GM12872 (cell line): Measurements from ENCODE around the gene MLX.

ENCODE experiments used
- TF ChIP-seq, protein P1 (sequence below): IDR thresholded peaks from 3 replicates; pipeline ENCODE4 v1.5.1; 2011; ENCODE audit warnings: low read depth, mild to moderate bottlenecking, low read length, moderate library complexity; ENCODE audit not compliant: insufficient read depth

Gene MLX

DNA sequence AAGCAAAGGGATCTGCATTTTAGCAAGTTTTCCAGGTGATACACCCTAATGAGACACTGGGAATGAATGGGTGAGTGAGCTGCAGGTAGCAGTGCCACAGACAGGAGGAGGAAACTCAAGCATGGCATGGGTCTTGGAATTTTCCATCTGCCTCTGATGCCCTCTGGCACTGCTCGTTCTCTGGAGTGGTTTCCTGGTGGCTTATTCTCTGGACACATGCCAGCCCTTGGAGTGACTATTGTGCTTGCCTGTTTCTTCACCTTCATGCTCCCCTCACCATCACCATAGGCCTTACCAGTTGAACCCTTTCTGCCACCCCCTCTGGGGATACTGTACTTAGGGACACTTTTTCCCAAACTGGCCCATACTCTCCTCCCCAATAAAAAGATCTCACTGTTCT, 3.4 kb upstream of the MLX start:
- TF ChIP-seq, protein P1, sequence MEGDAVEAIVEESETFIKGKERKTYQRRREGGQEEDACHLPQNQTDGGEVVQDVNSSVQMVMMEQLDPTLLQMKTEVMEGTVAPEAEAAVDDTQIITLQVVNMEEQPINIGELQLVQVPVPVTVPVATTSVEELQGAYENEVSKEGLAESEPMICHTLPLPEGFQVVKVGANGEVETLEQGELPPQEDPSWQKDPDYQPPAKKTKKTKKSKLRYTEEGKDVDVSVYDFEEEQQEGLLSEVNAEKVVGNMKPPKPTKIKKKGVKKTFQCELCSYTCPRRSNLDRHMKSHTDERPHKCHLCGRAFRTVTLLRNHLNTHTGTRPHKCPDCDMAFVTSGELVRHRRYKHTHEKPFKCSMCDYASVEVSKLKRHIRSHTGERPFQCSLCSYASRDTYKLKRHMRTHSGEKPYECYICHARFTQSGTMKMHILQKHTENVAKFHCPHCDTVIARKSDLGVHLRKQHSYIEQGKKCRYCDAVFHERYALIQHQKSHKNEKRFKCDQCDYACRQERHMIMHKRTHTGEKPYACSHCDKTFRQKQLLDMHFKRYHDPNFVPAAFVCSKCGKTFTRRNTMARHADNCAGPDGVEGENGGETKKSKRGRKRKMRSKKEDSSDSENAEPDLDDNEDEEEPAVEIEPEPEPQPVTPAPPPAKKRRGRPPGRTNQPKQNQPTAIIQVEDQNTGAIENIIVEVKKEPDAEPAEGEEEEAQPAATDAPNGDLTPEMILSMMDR, result no peak

DNA sequence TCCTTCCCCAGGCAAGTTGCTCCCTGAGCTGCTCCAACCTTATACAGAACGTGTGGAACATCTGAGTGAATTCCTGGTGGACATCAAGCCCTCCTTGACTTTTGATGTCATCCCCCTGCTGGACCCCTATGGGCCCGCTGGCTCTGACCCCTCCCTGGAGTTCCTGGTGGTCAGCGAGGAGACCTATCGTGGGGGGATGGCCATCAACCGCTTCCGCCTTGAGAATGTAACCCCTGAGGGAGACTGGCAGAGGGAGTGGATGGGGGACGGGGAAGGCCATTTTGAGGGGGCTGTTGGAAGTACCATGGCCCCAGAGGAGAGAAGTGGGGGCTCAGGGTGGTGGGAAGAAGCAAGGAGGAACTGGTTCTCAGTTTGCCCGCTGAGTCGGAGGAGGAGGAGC, 3.0 kb upstream of the MLX start:
- TF ChIP-seq, protein P1, result no peak

DNA sequence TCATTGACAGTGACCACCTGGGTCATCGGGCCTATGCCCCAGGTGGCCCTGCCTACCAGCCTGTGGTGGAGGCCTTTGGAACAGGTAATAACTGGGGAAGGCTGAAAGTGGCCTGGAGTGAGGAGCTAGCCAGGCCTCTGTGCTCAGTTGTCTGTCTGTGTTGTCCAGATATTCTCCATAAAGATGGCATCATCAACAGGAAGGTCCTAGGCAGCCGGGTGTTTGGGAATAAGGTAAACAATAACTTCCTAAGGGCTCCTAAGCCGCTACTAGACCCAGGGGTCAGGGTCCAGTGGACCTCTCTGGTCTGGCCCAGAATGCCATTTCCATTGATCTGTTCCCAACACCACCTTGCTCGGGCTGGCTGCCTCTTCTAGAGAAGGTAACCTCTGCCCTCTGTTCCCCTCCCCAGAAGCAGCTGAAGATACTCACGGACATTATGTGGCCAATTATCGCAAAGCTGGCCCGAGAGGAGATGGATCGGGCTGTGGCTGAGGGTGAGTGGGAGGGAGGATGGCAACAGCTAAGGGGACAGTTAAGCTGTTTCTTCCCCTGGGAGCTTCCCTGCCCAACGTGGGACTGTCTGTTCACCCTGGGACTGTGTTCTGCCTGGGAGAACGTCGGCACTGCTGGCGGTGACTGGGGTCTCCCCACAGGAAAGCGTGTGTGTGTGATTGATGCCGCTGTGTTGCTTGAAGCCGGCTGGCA, 1.9 kb upstream of the MLX start:
- TF ChIP-seq, protein P1, result no peak

DNA sequence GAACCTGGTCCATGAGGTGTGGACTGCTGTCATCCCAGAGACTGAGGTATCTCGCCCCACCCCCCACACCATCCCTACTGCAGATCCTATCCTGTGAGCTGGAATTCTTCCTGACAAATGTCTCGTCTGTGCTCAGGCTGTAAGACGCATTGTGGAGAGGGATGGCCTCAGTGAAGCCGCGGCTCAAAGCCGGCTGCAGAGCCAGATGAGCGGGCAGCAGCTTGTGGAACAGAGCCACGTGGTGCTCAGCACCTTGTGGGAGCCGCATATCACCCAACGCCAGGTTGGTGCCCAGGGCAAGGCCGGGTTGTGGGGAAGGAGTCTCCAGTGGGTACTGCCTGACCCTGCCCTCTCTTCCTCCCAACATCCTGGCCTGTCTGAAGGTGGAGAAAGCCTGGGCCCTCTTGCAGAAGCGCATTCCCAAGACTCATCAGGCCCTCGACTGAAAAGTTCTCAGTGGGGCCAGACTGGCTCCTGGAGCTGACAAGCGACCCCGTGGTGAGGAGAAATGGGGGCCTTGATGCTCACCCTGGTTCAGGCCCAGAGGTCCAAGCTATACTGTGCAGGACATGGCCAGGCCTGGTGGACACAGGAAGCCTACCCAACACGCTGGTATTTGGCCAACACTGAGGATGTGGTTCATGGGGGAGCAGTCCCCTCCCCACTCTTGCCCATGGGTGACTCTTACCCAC, 1.2 kb upstream of the MLX start:
- TF ChIP-seq, protein P1, result no peak

DNA sequence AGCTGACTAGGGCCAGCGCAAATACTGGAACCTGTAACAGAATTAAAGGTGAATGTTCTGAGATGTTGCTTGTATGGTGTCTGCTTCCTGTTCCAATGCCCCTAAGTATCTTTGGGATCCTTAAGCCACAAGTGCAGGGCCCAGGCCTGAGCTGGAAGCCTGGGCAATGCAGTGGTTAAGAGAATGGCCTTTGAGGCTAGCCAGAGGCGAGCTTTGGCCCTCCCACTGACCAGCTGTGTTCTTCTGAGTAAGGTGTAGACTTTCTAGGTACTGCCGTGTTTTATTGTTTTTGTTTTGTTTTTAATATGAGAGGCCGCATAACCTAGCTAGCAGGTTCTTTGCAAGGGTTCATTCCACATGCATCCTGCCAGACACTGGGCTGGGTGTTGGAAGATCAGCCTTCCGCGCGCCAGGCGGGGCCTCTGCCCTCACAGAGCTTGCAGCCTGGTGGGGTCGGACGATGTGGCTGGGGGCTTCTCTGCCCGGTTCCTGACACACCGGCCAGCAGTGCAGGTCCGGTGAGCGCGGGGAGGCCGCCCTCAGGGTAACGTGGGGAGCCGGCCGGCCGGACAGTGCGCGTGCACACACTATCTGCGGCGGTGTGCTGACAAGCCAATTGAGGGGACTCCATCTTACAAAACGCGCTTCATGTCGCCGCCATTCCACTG, 551 bp upstream of the MLX start:
- TF ChIP-seq, protein P1, result no peak

DNA sequence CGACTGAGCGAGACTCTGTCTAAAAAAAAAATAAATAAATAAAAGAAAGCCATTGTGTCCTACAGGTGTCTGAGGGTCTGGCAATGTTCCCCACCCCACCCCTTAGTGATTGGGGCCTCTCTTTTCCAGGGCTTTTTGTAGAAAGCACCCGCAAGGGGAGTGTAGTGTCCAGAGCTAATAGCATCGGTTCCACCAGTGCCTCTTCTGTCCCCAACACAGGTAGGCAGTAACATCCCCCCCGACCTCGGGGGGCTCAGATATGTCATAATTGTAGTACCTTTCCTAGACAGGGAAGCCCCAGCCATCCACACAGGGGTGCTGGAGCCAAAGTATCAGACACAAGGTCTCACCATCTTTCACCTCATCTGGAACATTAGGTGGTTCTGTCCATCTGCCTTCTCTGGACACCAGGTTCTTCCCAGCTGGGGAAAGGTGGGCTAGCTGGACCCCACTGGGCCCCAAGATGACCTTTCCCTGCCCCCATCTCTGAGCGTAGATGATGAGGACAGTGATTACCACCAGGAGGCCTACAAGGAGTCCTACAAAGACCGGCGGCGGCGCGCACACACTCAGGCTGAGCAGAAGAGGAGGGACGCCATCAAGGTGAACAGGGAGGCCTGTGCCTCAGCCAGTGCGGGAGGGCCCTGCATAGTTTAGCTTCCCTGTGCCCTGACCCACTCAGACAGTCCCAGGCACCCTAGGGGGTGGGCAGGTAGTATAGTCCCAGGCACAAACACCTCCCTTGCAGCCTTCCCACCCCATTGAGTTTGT, 1.6 kb downstream of the MLX start:
- TF ChIP-seq, protein P1, result no peak
